IMR-90 (cell line): ENCODE data around the gene FYB2. TPM values are rescaled to one million over a fixed set of nuclear protein-coding genes. Genes with fewer than 3 reads are reported as not detected.

Experiments used
- ATAC-seq: fragments of 200-7000 bp; cut with Tn5 transposase; 2 replicates; pipeline ENCODE4 v1.9.1; 2020; ENCODE audit warnings: low read depth, mild to moderate bottlenecking, moderate library complexity
- BruUV-seq: library from RNA; stranded (reverse); fragments of 400-500 nt; replicated peaks from 2 replicates; lab custom pipeline; 2021; lab: Mats Ljungman, UMichigan
- CTCF ChIA-PET: fragments of 300-600 bp; formaldehyde crosslinking; extraction: SDS; loops from one replicate; lab custom pipeline; 2021; ENCODE audit warnings: antibody characterized with exemption; lab: Yijun Ruan, JAX
- POLR2A ChIA-PET: fragments of 300-600 bp; sonication (Branson Sonifier 250); formaldehyde crosslinking; loops from one replicate; lab custom pipeline; 2022; ENCODE audit warnings: antibody characterized with exemption; ENCODE audit not compliant: unreplicated experiment; lab: Charles Lee
- DNase-seq: peaks from one replicate; pipeline ENCODE4 v3.0.0; 2013
- H2AFZ ChIP-seq: replicated peaks from 2 replicates; pipeline ENCODE3; 2013; ENCODE audit warnings: low read length, mild to moderate bottlenecking; ENCODE audit not compliant: poor library complexity
- H2AK5ac ChIP-seq: 2 replicates; pipeline ENCODE4 v1.6.1; 2013; ENCODE audit warnings: low read depth, low read length, inconsistent platforms
- H2AK9ac ChIP-seq: replicated peaks from 2 replicates; pipeline ENCODE3; 2013; ENCODE audit warnings: mild to moderate bottlenecking, low read depth, low read length, moderate library complexity; ENCODE audit not compliant: poor library complexity
- H2BK120ac ChIP-seq: 2 replicates; pipeline ENCODE4 v1.6.1; 2013; ENCODE audit warnings: low read depth, low read length, inconsistent platforms
- H2BK15ac ChIP-seq: 3 replicates; pipeline ENCODE4 v1.6.1; 2013; ENCODE audit warnings: low read depth, low read length, inconsistent platforms
- H2BK20ac ChIP-seq: 2 replicates; pipeline ENCODE4 v1.6.1; 2013; ENCODE audit warnings: low read depth, mild to moderate bottlenecking, inconsistent platforms, low read length, moderate library complexity
- H2BK5ac ChIP-seq: 2 replicates; pipeline ENCODE4 v1.6.1; 2013; ENCODE audit warnings: mild to moderate bottlenecking, low read depth, low read length, inconsistent platforms; ENCODE audit not compliant: poor library complexity, severe bottlenecking
- H3K14ac ChIP-seq: replicated peaks from 2 replicates; pipeline ENCODE4 v1.6.1; 2013; ENCODE audit warnings: low read depth, low read length, inconsistent platforms
- H3K18ac ChIP-seq: 2 replicates; pipeline ENCODE4 v1.6.1; 2013; ENCODE audit warnings: low read depth, low read length, control low read depth
- H3K23ac ChIP-seq: 2 replicates; pipeline ENCODE4 v1.6.1; 2013; ENCODE audit warnings: low read depth, low read length, inconsistent platforms
- H3K27ac ChIP-seq: 2 replicates; pipeline ENCODE4 v1.5.1; 2013; ENCODE audit warnings: mild to moderate bottlenecking, control low read depth, low read length; ENCODE audit not compliant: insufficient read depth
- H3K27me3 ChIP-seq: 2 replicates; pipeline ENCODE4 v1.6.1; 2013; ENCODE audit warnings: low read length; ENCODE audit not compliant: control insufficient read depth, insufficient read depth
- H3K36me3 ChIP-seq: 2 replicates; pipeline ENCODE4 v1.6.1; 2013; ENCODE audit warnings: low read length, mixed read lengths; ENCODE audit not compliant: control insufficient read depth, insufficient read depth
- H3K4ac ChIP-seq: 2 replicates; pipeline ENCODE4 v1.6.1; 2013; ENCODE audit warnings: low read depth, low read length, inconsistent platforms
- H3K4me1 ChIP-seq: 2 replicates; pipeline ENCODE4 v1.6.1; 2013; ENCODE audit warnings: low read length, mixed read lengths; ENCODE audit not compliant: control insufficient read depth, insufficient read depth
- H3K4me2 ChIP-seq: 2 replicates; pipeline ENCODE4 v1.6.1; 2013; ENCODE audit warnings: low read depth, mild to moderate bottlenecking, control low read depth, low read length, moderate library complexity
- H3K4me3 ChIP-seq: 2 replicates; pipeline ENCODE4 v1.5.1; 2013; ENCODE audit warnings: low read depth, mild to moderate bottlenecking, control low read depth, low read length, moderate library complexity; ENCODE audit not compliant: insufficient read depth
- H3K56ac ChIP-seq: 2 replicates; pipeline ENCODE4 v1.6.1; 2013; ENCODE audit warnings: low read length, inconsistent platforms; ENCODE audit not compliant: insufficient read depth; ENCODE audit errors: extremely low read depth
- H3K79me1 ChIP-seq, 2 experiments: 2 replicates each; pipeline ENCODE4 v1.6.1; 2013; ENCODE audit warnings: low read length in 2 of 2, inconsistent platforms in 1 of 2, low read depth in 1 of 2
- H3K9ac ChIP-seq: 2 replicates; pipeline ENCODE4 v1.6.1; 2013; ENCODE audit warnings: low read depth, low read length, control low read depth
- H3K9me1 ChIP-seq: 2 replicates; pipeline ENCODE4 v1.6.1; 2013; ENCODE audit warnings: low read length, inconsistent platforms; ENCODE audit not compliant: insufficient read depth
- H3K9me3 ChIP-seq: 2 replicates; pipeline ENCODE4 v1.6.1; 2013; ENCODE audit warnings: low read length; ENCODE audit not compliant: control insufficient read depth, insufficient read depth
- H4K20me1 ChIP-seq: 2 replicates; pipeline ENCODE4 v1.6.1; 2013; ENCODE audit warnings: low read length, inconsistent platforms; ENCODE audit not compliant: insufficient read depth
- H4K5ac ChIP-seq: 2 replicates; pipeline ENCODE4 v1.6.1; 2013; ENCODE audit warnings: mild to moderate bottlenecking, low read depth, low read length, control low read depth
- H4K8ac ChIP-seq, 2 experiments: 2 replicates each; pipeline ENCODE4 v1.6.1; 2013; ENCODE audit warnings: low read depth in 2 of 2, low read length in 2 of 2, control low read depth in 1 of 2, inconsistent platforms in 1 of 2
- H4K91ac ChIP-seq: 2 replicates; pipeline ENCODE4 v1.6.1; 2013; ENCODE audit warnings: low read depth, low read length, inconsistent platforms; ENCODE audit not compliant: insufficient read depth
- BHLHE40 ChIP-seq: fragments of 150-350 bp; IDR thresholded peaks from 2 replicates; pipeline ENCODE4 v1.6.1; 2016; ENCODE audit warnings: mild to moderate bottlenecking, low read depth, low read length
- CEBPB ChIP-seq: IDR thresholded peaks from 2 replicates; pipeline ENCODE4 v1.6.1; 2012; ENCODE audit warnings: low read depth, low read length, improper control_type of control experiment
- CTCF ChIP-seq: conservative IDR thresholded peaks from 2 replicates; pipeline ENCODE4 v1.5.1; 2012; ENCODE audit warnings: mild to moderate bottlenecking, low read depth, low read length, improper control_type of control experiment
- FOS ChIP-seq: fragments of 150-350 bp; IDR thresholded peaks from 2 replicates; pipeline ENCODE4 v1.6.1; 2016; ENCODE audit warnings: low read depth, low read length
- MAFK ChIP-seq: IDR thresholded peaks from 2 replicates; pipeline ENCODE4 v1.6.1; 2012; ENCODE audit warnings: low read depth, low read length, improper control_type of control experiment
- MAZ ChIP-seq: IDR thresholded peaks from 2 replicates; pipeline ENCODE4 v1.6.1; 2012; ENCODE audit warnings: low read depth, mild to moderate bottlenecking, low read length, improper control_type of control experiment, moderate library complexity, borderline replicate concordance
- NFE2L2 ChIP-seq: fragments of 150-350 bp; IDR thresholded peaks from 2 replicates; pipeline ENCODE4 v1.6.1; 2016; ENCODE audit warnings: low read depth, mild to moderate bottlenecking, low read length
- POLR2A ChIP-seq: IDR thresholded peaks from 2 replicates; pipeline ENCODE4 v1.6.1; 2012; ENCODE audit warnings: mild to moderate bottlenecking, low read depth, low read length
- RAD21 ChIP-seq: IDR thresholded peaks from 2 replicates; pipeline ENCODE4 v1.6.1; 2012; ENCODE audit warnings: low read length, improper control_type of control experiment
- RCOR1 ChIP-seq: IDR thresholded peaks from 2 replicates; pipeline ENCODE4 v1.6.1; 2012; ENCODE audit warnings: mild to moderate bottlenecking, low read length, improper control_type of control experiment; ENCODE audit not compliant: insufficient replicate concordance
- SMC3 ChIP-seq: fragments of 150-350 bp; IDR thresholded peaks from 2 replicates; pipeline ENCODE4 v1.6.1; 2016; ENCODE audit warnings: low read depth, mild to moderate bottlenecking, antibody characterized with exemption, low read length, moderate library complexity
- USF2 ChIP-seq: fragments of 150-350 bp; IDR thresholded peaks from 2 replicates; pipeline ENCODE4 v1.6.1; 2017; ENCODE audit warnings: mild to moderate bottlenecking, antibody characterized with exemption, low read length, low read depth
- WGBS, 2 experiments: methylation state at CpG; one replicate each; pipeline versions ENCODE4 v1.1.5 to v1.1.7; 2013; ENCODE audit warnings: missing lambda C conversion rate in 2 of 2; ENCODE audit not compliant: insufficient read length in 1 of 2; ENCODE audit errors: extremely low coverage in 2 of 2; 5-methylcytosine and 5-hydroxymethylcytosine counted together
- dilution Hi-C: fragments of 300-500 bp; cut with HindIII; formaldehyde crosslinking; loops from one replicate; pipeline ENCODE4 v1.14.3; 2018; ENCODE audit warnings: low sequenced_read_pairs; ENCODE audit not compliant: unreplicated experiment
- in situ Hi-C: fragments of 300-500 bp; cut with MboI; formaldehyde crosslinking; loops from 3 replicates; pipeline ENCODE4 v1.14.3; 2019; ENCODE audit warnings: low sequenced_read_pairs, inconsistent platforms, mixed read lengths
- intact Hi-C: fragments of 100-400 bp; cut with micrococcal nuclease; formaldehyde crosslinking; loops from 2 replicates; pipeline ENCODE4 v1.10.0; 2022
- polyA plus RNA-seq, 3 experiments: library from polyadenylated mRNA; depleted of rRNA; stranded (reverse); fragments of >200 nt; gene quantifications; 2 replicates each; pipeline ENCODE4 v1.2.3, GENCODE V29; 2012; ENCODE audit warnings: low replicate concordance in 1 of 3
- total RNA-seq: library from RNA; depleted of rRNA; stranded (reverse); fragments of >200 nt; gene quantifications from 2 replicates; pipeline ENCODE4 v1.2.3, GENCODE V29; 2012

FYB2 gene
- total and polyA plus RNA-seq, 2 of the 4 experiments (the other 2 are of a cell fraction): under 0.01 TPM; not detected in 1

GRCh38 chr1:56709269-56709880, 109.8 kb downstream of the FYB2 start:
- no peak overlapping the region; a peak in 1 of 4 replicates for H4K8ac ChIP-seq
- dilution Hi-C loops (no loop called here), intact Hi-C loops (no loop called here), in situ Hi-C loops (loop anchor here (10.0 kb wide), 1 partner anchor 1425 kb away; no protein-coding TSS in a partner anchor)
- ATAC-seq (peak; percentile 67), DNase-seq (peak; percentile 65)
- no peak overlapping the region for H4K5ac ChIP-seq
- no peak overlapping the region for H3K9ac ChIP-seq
- no peak overlapping the region for H2AK9ac ChIP-seq
- no peak overlapping the region for H2BK15ac ChIP-seq
- no TSS peak for BruUV-seq
- no peak overlapping the region for H2AK5ac ChIP-seq
- H3K4ac ChIP-seq: no peak overlapping the region
- no peak overlapping the region for H2BK5ac ChIP-seq
- H3K23ac ChIP-seq: no peak overlapping the region
- peaks cover 2% of the 10 kb centered on the region; the same call in 1 of the 2 replicates for H3K4me1 ChIP-seq
- H3K27me3 ChIP-seq: no peaks in the 10 kb centered on the region
- no peaks in the 10 kb centered on the region for H4K20me1 ChIP-seq
- H3K4me3 ChIP-seq: no peak overlapping the region
- no peak overlapping the region for H4K91ac ChIP-seq
- no peak overlapping the region for H3K18ac ChIP-seq
- no peak overlapping the region for H3K4me2 ChIP-seq
- ChIA-PET CTCF (interaction anchor here (0.6 to 1.3 kb wide), 8 partner anchors 7 to 1231 kb away, joined by 3 to 4 read pairs (median 3); no protein-coding TSS in a partner anchor), POLR2A (no interaction called here)
- no peaks in the 10 kb centered on the region for H3K79me1 ChIP-seq
- TF ChIP-seq BHLHE40 (no peak), NFE2L2 (no peak), CEBPB (no peak), MAZ (no peak), RAD21 (peak; percentile 59), CTCF (peak; percentile 56), POLR2A (no peak), RCOR1 (no peak), FOS (no peak), USF2 (no peak), SMC3 (peak; percentile 49), MAFK (no peak)
- no peak overlapping the region for H2BK20ac ChIP-seq
- H3K56ac ChIP-seq: no peak overlapping the region
- H3K9me3 ChIP-seq: no peaks in the 10 kb centered on the region
- no peak overlapping the region for H2AFZ ChIP-seq
- no peak overlapping the region for H3K27ac ChIP-seq
- H3K14ac ChIP-seq: no peak overlapping the region
- peaks cover 3% of the 10 kb centered on the region; the same call in 1 of the 2 replicates for H3K36me3 ChIP-seq
- no peaks in the 10 kb centered on the region for H3K9me1 ChIP-seq
- no peak overlapping the region for H2BK120ac ChIP-seq
- no CpG with 5 or more reads among the region's 2 CpGs for WGBS, 2 experiments
